HG03378 (cell line): Measurements from ENCODE around the gene DDX51.

ENCODE experiments used
- ATAC-seq: cut with Tn5 transposase; IDR thresholded peaks from one replicate; pipeline ENCODE4 v1.9.1; 2021; ENCODE audit warnings: mild to moderate bottlenecking, moderate library complexity; ENCODE audit not compliant: unreplicated experiment

Gene DDX51

DNA sequence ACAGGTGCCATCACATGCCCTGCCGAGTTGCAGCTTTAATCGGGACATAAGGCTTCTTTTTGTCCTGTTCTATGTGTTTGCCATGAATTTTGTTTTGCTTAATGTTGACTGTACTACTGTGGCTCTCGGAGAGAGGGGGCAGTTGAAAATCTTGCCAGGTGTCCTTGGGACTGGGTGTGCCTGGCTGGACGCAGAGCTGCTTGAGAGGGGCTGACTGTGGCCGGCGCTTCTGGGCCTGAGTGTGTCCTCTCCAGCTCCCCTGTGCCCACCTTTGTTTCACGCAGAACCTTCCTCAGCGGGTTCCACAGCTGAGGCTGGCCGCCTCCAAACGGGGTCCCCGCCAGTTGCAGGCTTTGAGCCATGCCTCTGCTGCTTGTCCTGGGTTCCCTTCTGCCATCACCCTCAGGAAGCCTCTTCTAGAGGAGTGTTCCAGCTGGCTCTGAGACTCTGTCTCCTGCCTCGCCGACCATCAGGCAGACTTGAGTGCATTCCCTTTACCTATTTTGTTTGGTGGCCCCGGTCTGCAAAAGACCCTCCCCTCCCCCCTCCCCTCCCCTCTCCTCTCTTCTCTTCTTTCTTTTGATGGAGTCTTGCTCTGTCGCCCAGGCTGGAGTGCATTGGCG lies 49.7 kb downstream of the DDX51 start:
- no peak for ATAC-seq

- no peak for ATAC-seq
Measured at GRCh38 chr12:132089407-132089910, 54.7 kb downstream of the DDX51 start.
